OCI-LY7 (cell line): ENCODE results near the gene DNAJC8. TPM values are rescaled to one million over a fixed set of nuclear protein-coding genes. Genes with fewer than 3 reads are reported as not detected.

Experiments
- BruUV-seq: library from RNA; stranded (reverse); fragments of 400-500 nt; replicated peaks from 2 replicates; lab custom pipeline; 2021; lab: Mats Ljungman, UMichigan
- CTCF ChIA-PET: fragments of 300-600 bp; sonication (Branson Sonifier 250); formaldehyde crosslinking; loops from one replicate; lab custom pipeline; 2022; ENCODE audit warnings: antibody characterized with exemption; ENCODE audit not compliant: unreplicated experiment; lab: Charles Lee
- POLR2A ChIA-PET: fragments of 300-600 bp; sonication (Branson Sonifier 250); formaldehyde crosslinking; loops from one replicate; lab custom pipeline; 2022; ENCODE audit warnings: antibody characterized with exemption; lab: Charles Lee
- DNase-seq: peaks from one replicate; pipeline ENCODE4 v3.0.0-alpha.2; 2015; ENCODE audit warnings: low spot score
- H2AFZ ChIP-seq: fragments of 200-600 bp; sonication (generic), shearing (Covaris generic); 2 replicates; pipeline ENCODE4 v1.6.1; 2014; ENCODE audit warnings: mild to moderate bottlenecking, antibody characterized with exemption, low read length, moderate library complexity
- H3K27ac ChIP-seq: fragments of 200-600 bp; sonication (generic); 2 replicates; pipeline ENCODE4 v1.5.1; 2014; ENCODE audit warnings: mixed run types, low read depth, mild to moderate bottlenecking, moderate library complexity, low read length, inconsistent platforms; ENCODE audit not compliant: poor library complexity, severe bottlenecking
- H3K36me3 ChIP-seq: fragments of 200-600 bp; sonication (generic); 2 replicates; pipeline ENCODE4 v1.6.1; 2014; ENCODE audit warnings: mild to moderate bottlenecking, antibody characterized with exemption, low read length, moderate library complexity, mixed read lengths; ENCODE audit not compliant: insufficient read depth
- H3K4me1 ChIP-seq: fragments of 200-600 bp; sonication (generic); 2 replicates; pipeline ENCODE4 v1.5.1; 2014; ENCODE audit warnings: mild to moderate bottlenecking, low read length; ENCODE audit not compliant: insufficient read depth, poor library complexity, severe bottlenecking
- H3K4me2 ChIP-seq: fragments of 200-600 bp; sonication (generic); 2 replicates; pipeline ENCODE4 v1.6.1; 2014; ENCODE audit warnings: mild to moderate bottlenecking, low read length
- H3K4me3 ChIP-seq: fragments of 200-600 bp; sonication (generic); 2 replicates; pipeline ENCODE4 v1.5.1; 2014; ENCODE audit warnings: mild to moderate bottlenecking, low read depth, low read length; ENCODE audit not compliant: poor library complexity, severe bottlenecking
- H3K79me2 ChIP-seq: fragments of 200-600 bp; sonication (generic); 2 replicates; pipeline ENCODE4 v1.6.1; 2016; ENCODE audit warnings: low read depth, mild to moderate bottlenecking, low read length, moderate library complexity, mixed read lengths; ENCODE audit not compliant: insufficient read depth
- H3K9me2 ChIP-seq: fragments of 200-600 bp; sonication (generic); 2 replicates; pipeline ENCODE4 v1.6.1; 2016; ENCODE audit warnings: mild to moderate bottlenecking, low read length, mixed read lengths; ENCODE audit not compliant: insufficient read depth
- H3K9me3 ChIP-seq: fragments of 200-600 bp; sonication (generic); 2 replicates; pipeline ENCODE4 v1.6.1; 2014; ENCODE audit warnings: mild to moderate bottlenecking, mixed run types, low read length, mixed read lengths
- H4K20me1 ChIP-seq: fragments of 200-600 bp; sonication (generic); 2 replicates; pipeline ENCODE4 v1.6.1; 2014; ENCODE audit warnings: mild to moderate bottlenecking, antibody characterized with exemption, low read length, moderate library complexity, mixed read lengths; ENCODE audit not compliant: insufficient read depth
- CTCF ChIP-seq: fragments of 200-600 bp; sonication (generic); conservative IDR thresholded peaks from 2 replicates; pipeline ENCODE4 v1.5.1; 2014; ENCODE audit warnings: mild to moderate bottlenecking, antibody characterized with exemption, low read length, moderate library complexity, mixed read lengths
- EZH2phosphoT487 ChIP-seq: fragments of 200-600 bp; sonication (generic); IDR thresholded peaks from 2 replicates; pipeline ENCODE4 v1.6.1; 2018; ENCODE audit warnings: low read depth, borderline replicate concordance, mild to moderate bottlenecking, mixed run types, antibody characterized with exemption, low read length, moderate library complexity, mixed read lengths
- intact Hi-C: fragments of 100-400 bp; cut with micrococcal nuclease; formaldehyde crosslinking; loops from one replicate; pipeline ENCODE4 v1.10.0; 2022; ENCODE audit not compliant: unreplicated experiment
- total RNA-seq, 2 experiments: library from RNA; depleted of rRNA in 1 of 2; stranded (reverse); fragments of >200 nt in 1 of 2; shearing (Covaris generic) in 1 of 2; gene quantifications; 2 replicates each; pipeline ENCODE4 v1.2.3, GENCODE V29; 2014 to 2022

Gene DNAJC8
- total RNA-seq, 2 experiments from 2014 or later = 71.1 to 121 TPM

- H3K9me3 ChIP-seq = no peaks in the 10 kb centered on the region
- no peak overlapping the region for H3K27ac ChIP-seq
- DNase-seq = no peak
- peaks cover 28% of the 10 kb centered on the region for H3K4me1 ChIP-seq
- H3K4me2 ChIP-seq = no peak overlapping the region
- BruUV-seq = no TSS peak
- CTCF ChIA-PET = no interaction called here
- TF ChIP-seq CTCF (no peak), EZH2phosphoT487 (no peak)
- POLR2A ChIA-PET = interaction anchor here (0.7 to 2.1 kb wide), 3 partner anchors 10 to 109 kb away, joined by 3 to 8 read pairs (median 6); no protein-coding TSS in a partner anchor
- H3K4me3 ChIP-seq = no peak overlapping the region
- H4K20me1 ChIP-seq = no peaks in the 10 kb centered on the region
- peaks cover 53% of the 10 kb centered on the region for H3K36me3 ChIP-seq
- intact Hi-C loops = no loop called here
- H3K9me2 ChIP-seq = no peaks in the 10 kb centered on the region
- peaks cover 43% of the 10 kb centered on the region; the same call in 1 of the 2 replicates for H3K79me2 ChIP-seq
- no peak overlapping the region for H2AFZ ChIP-seq
Measured at GRCh38 chr1:28154078-28154594, 78.7 kb downstream of the DNAJC8 start.

Other genes starting within 250 kb of the DNAJC8 start
- 24.1 and 29.0 TPM in 2 replicates for gene EYA3, start 144.4 kb downstream of the DNAJC8 start, total RNA-seq (2014; rRNA removed; shearing (Covaris generic))
- gene EYA3, start 144.4 kb downstream of the DNAJC8 start, total RNA-seq (2022) = 104 and 114 TPM in 2 replicates
- gene PTAFR, start 56.3 kb downstream of the DNAJC8 start, total RNA-seq (2014; rRNA removed; shearing (Covaris generic)) = 6.1 and 8.0 TPM in 2 replicates
- gene PTAFR, start 56.3 kb downstream of the DNAJC8 start, total RNA-seq (2022) = 24.5 and 32.8 TPM in 2 replicates
- gene ATP5IF1, start 3.1 kb upstream of the DNAJC8 start, total RNA-seq (2014; rRNA removed; shearing (Covaris generic)) = 410 and 604 TPM in 2 replicates
- 321 and 330 TPM in 2 replicates for gene ATP5IF1, start 3.1 kb upstream of the DNAJC8 start, total RNA-seq (2022)
- gene SESN2, start 26.5 kb upstream of the DNAJC8 start, total RNA-seq (2014; rRNA removed; shearing (Covaris generic)) = 18.3 and 22.8 TPM in 2 replicates
- 37.6 and 41.2 TPM in 2 replicates for gene SESN2, start 26.5 kb upstream of the DNAJC8 start, total RNA-seq (2022)
- gene MED18, start 96.0 kb upstream of the DNAJC8 start, total RNA-seq (2014; rRNA removed; shearing (Covaris generic)) = 25.9 and 26.9 TPM in 2 replicates
- gene MED18, start 96.0 kb upstream of the DNAJC8 start, total RNA-seq (2022) = 20.5 and 26.5 TPM in 2 replicates
- gene PHACTR4, start 136.7 kb upstream of the DNAJC8 start, total RNA-seq (2014; rRNA removed; shearing (Covaris generic)) = 16.7 and 17.8 TPM in 2 replicates
- 44.9 and 47.3 TPM in 2 replicates for gene PHACTR4, start 136.7 kb upstream of the DNAJC8 start, total RNA-seq (2022)